ENCODE data around the gene ZFP92.

DNA sequence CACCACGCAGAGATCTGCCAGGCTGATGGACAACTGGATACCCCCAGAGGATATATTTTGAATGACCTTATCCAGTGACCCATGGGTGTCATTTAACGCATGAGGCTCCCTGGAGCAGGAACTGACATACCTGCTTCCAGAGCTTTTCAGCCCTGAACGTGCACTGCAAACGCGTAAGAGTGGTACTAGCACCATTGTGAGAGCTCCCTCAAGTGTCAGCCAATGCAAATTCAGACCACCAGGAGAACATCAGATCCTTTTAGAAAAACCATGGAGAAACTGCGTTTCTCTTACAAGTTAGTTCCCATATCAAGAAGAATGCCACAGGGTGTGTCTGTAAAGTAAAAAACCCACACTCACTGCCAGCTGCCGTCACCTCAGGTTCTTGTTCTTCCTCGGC lies 27.3 kb downstream of the ZFP92 start:
- TF ChIP-seq, protein P1, sequence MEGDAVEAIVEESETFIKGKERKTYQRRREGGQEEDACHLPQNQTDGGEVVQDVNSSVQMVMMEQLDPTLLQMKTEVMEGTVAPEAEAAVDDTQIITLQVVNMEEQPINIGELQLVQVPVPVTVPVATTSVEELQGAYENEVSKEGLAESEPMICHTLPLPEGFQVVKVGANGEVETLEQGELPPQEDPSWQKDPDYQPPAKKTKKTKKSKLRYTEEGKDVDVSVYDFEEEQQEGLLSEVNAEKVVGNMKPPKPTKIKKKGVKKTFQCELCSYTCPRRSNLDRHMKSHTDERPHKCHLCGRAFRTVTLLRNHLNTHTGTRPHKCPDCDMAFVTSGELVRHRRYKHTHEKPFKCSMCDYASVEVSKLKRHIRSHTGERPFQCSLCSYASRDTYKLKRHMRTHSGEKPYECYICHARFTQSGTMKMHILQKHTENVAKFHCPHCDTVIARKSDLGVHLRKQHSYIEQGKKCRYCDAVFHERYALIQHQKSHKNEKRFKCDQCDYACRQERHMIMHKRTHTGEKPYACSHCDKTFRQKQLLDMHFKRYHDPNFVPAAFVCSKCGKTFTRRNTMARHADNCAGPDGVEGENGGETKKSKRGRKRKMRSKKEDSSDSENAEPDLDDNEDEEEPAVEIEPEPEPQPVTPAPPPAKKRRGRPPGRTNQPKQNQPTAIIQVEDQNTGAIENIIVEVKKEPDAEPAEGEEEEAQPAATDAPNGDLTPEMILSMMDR (conservative IDR thresholded peaks at IDR 0.05) = no peak
- no peak for TF ChIP-seq EZH2 (IDR thresholded peaks at IDR 0.05; ENCODE audit: low read depth)
